DMS153 treated with DMSO at 0.1 percent for 48 hours (cell line): ENCODE data around the gene PHF5A.
A peak's percentile ranks its signal among the peaks of the same experiment; 100 is the strongest.
"Not testable (repeated sequence)": the region's sequence is repeated elsewhere in the genome, so short reads cannot be mapped to it uniquely, and the experiment has no call there.

ENCODE experiments used
- DNase-seq: peaks from one replicate; lab custom pipeline; 2025; ENCODE audit not compliant: unreplicated experiment; lab: John Stamatoyannopoulos, UW

The PHF5A gene

GRCh38 chr22:41447435-41448188 is 20.9 kb downstream of the PHF5A start:
- peak; percentile 11 for DNase-seq

- peak; percentile 90 for DNase-seq
These were observed 21.7 kb downstream of the PHF5A start, which contains the start of gene TOB2 for GRCh38 chr22:41446639-41447434. Gene TOB2, minus strand, starts transcription at chr22:41446801. Its CDS starts 9,456 bp downstream, at chr22:41437345.

- no peak for DNase-seq
These were observed 22.4 kb downstream of the PHF5A start for GRCh38 chr22:41446057-41446501.

- DNase-seq = peak; percentile 36
These were observed 23.1 kb downstream of the PHF5A start for GRCh38 chr22:41445129-41446056.

- DNase-seq = peak; percentile 94
These were observed 23.9 kb downstream of the PHF5A start for GRCh38 chr22:41444360-41445128.

- DNase-seq = no peak
These were observed 26.2 kb downstream of the PHF5A start for GRCh38 chr22:41442240-41442792.

GRCh38 chr22:41440511-41440910 is 28.0 kb downstream of the PHF5A start:
- not testable (repeated sequence) for DNase-seq

GRCh38 chr22:41437198-41437597 is 31.3 kb downstream of the PHF5A start:
- DNase-seq = no peak

GRCh38 chr22:41436322-41437113 is 32.0 kb downstream of the PHF5A start:
- DNase-seq = no peak

GRCh38 chr22:41435560-41435959 is 32.9 kb downstream of the PHF5A start:
- DNase-seq = no peak

GRCh38 chr22:41434361-41435003 is 34.0 kb downstream of the PHF5A start:
- DNase-seq = not testable (repeated sequence)

- DNase-seq = not testable (repeated sequence)
These were observed 35.0 kb downstream of the PHF5A start for GRCh38 chr22:41433480-41433879.

- no peak for DNase-seq
These were observed 36.8 kb downstream of the PHF5A start for GRCh38 chr22:41431656-41432055.

- DNase-seq = no peak
These were observed 38.5 kb downstream of the PHF5A start for GRCh38 chr22:41429951-41430332.

- DNase-seq = no peak
These were observed 39.1 kb downstream of the PHF5A start for GRCh38 chr22:41429232-41429950.

GRCh38 chr22:41425660-41426365 is 42.7 kb downstream of the PHF5A start:
- no peak for DNase-seq

- DNase-seq = no peak
These were observed 49.8 kb downstream of the PHF5A start for GRCh38 chr22:41418717-41419116.
